ENCODE measurements around the gene CCDC121. TPM values are rescaled to one million over a fixed set of nuclear protein-coding genes. Genes with fewer than 3 reads are reported as not detected.

Gene CCDC121, protein sequence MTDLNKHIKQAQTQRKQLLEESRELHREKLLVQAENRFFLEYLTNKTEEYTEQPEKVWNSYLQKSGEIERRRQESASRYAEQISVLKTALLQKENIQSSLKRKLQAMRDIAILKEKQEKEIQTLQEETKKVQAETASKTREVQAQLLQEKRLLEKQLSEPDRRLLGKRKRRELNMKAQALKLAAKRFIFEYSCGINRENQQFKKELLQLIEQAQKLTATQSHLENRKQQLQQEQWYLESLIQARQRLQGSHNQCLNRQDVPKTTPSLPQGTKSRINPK
- 1 to 10 TPM in 3 of 4 donors, under 1 TPM in 1; 0.54 to 4.8 (median 1.6) TPM for polyA plus RNA-seq
- long read RNA-seq, donor 1, result 0 reads
- long read RNA-seq, donor 2, partial matches to known transcripts, result 0 of 3 reads
- long read RNA-seq, donor 2, other reads (novel, unspliced or antisense), result 0 of 3 reads
- long read RNA-seq, donor 3, partial matches to known transcripts, result 0 of 2 reads
- long read RNA-seq, donor 3, other reads (novel, unspliced or antisense), result 0 of 2 reads
- long read RNA-seq, donor 4, result 0 reads
- long read RNA-seq, donor 5, result 0 reads
- long read RNA-seq, donor 6, partial matches to known transcripts, result 0 of 1 reads
- long read RNA-seq, donor 6, other reads (novel, unspliced or antisense), result 0 of 1 reads
- long read RNA-seq, donor 7, result 0 reads
- long read RNA-seq, donor 8, result 0 reads
- long read RNA-seq, donor 9, result 0 reads
- long read RNA-seq, donor 10, transcript CCDC121-201 (2 exons, 2,342 nt), result major isoform, 6 of 6 reads
- long read RNA-seq, donor 10, partial matches to known transcripts, result 0 of 6 reads
- long read RNA-seq, donor 10, other reads (novel, unspliced or antisense), result 0 of 6 reads

DNA sequence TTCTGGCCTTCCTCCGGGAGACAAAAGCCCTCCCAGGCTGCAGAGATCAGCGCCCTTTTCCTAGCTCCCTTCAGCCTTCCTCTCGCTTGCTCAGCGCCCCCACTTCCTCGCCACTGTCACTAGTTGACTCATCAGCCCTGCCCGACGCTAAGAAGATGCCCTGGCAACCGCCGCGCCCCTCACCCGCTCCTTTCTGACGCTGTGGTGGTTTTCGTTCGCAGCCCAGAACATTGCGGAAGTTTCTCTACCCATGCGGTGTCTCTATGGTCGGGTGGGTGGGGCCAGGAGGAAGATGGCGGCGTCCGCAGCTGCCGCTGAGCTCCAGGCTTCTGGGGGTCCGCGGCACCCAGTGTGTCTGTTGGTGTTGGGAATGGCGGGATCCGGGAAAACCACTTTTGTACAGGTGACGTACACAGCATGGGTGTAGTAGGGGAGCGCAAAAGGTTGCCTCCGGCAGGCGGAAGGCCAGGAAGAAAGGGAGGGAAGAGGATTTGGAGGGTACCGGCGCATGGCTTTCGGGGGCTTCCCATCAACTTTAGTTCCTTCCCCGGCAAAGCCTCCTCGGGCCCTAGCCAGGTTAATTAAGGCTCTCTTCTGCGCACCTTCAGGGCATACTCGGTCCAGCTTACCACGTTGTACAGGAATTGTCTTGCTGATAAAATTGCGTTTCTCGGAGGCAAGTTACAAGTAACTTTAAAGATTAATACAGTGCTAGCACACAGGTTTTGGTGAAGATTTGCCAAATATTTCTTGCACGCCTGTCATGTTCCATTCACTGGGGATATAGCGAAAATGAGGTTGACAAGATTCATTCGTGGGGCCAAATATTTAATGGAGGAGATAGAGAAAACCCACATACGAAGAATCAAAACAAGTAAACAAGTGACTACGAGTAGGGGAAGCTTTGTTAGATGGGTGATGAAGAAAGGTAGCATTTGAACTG lies at the start of gene CCDC121, which contains the start of gene GPN1:
Gene CCDC121 (minus strand): TSS at position 246 of the 943 bp plus-strand sequence. CDS start 1,213 bp downstream, outside the sequence.
Gene GPN1 (plus strand): TSS at position 284 of the 943 bp plus-strand sequence. CDS start 9 bp downstream, at position 293.
- peak within 1 kb of the TSS; percentile 69 to 94 (median 78) for H3K4me3 ChIP-seq (ENCODE audit: low read depth in 1 of 3, low read length in 3 of 3)
- WGBS, 3 donors, result 0 to 1% (median 1%) methylated on average over 43 to 44 of the region's 44 CpGs
- no peak for FAIRE-seq
- peak within 1 kb of the TSS in 2 of 3 donors; percentile 8 to 72 for H3K27ac ChIP-seq (ENCODE audit: low read depth in 1 of 3, low read length in 2 of 3)
- H3K27me3 ChIP-seq (ENCODE audit: control insufficient read depth in 3 of 3, insufficient read depth in 3 of 3, low read length in 3 of 3), result no peaks in the 10 kb centered on the region
- H3K9me3 ChIP-seq (ENCODE audit: control insufficient read depth in 2 of 2, insufficient read depth in 1 of 2, low read depth in 1 of 2, low read length in 1 of 2), result no peaks in the 10 kb centered on the region
- H3K4me1 ChIP-seq (ENCODE audit: control insufficient read depth in 3 of 3, insufficient read depth in 2 of 3, low read depth in 1 of 3, low read length in 2 of 3), result peaks cover 3 to 12% (median 5%) of the 10 kb centered on the region in 3 donors
- H3K36me3 ChIP-seq (ENCODE audit: control insufficient read depth in 3 of 3, insufficient read depth in 2 of 3, low read depth in 1 of 3, low read length in 3 of 3), result peaks cover 2 to 11% (median 5%) of the 10 kb centered on the region in 3 donors
- peak; percentile 91 to 92 for DNase-seq

DNA sequence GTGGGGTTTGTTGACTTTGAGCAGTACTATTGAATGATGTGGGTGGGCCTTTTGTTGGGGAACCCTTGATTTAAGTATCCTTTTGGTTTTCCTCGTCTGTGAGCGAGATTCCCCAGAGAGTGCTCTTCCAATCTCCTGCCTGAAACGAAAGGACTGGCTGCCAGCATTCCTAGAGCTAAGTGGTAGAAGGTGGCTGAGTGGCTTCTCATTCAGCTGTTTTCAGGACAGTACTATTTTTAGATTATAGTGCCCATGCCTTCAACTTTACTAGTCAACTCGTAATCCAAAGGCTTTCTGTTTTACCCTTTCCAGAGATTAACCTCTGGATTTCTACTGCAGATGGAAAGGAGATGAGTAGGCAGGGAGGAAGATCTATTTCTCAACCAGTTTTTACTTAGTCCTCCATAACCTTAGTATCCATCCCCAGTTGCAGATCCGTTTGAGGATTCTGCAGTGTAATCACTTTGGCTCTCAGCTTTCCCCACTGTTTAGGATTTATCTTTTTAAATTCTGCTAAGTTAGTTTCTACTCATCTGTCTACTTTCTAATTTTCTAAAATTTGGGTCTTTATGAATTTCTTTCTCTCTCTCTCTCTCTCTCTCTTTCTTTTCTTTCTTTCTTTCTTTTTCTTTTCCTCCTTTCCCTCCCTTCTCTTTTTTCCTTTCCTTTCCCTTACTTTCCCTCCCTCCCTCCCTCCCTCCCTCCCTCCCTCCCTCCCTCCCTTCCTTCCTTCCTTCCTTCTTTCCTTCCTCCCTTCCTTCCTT lies 44.1 kb upstream of the CCDC121 start:
- FAIRE-seq (no peak), DNase-seq (no peak)
- H3K36me3 ChIP-seq (ENCODE audit: control insufficient read depth in 3 of 3, insufficient read depth in 2 of 3, low read depth in 1 of 3, low read length in 3 of 3), result peaks cover 6 to 28% (median 14%) of the 10 kb centered on the region in 3 donors
- H3K27ac ChIP-seq (ENCODE audit: low read depth in 1 of 3, low read length in 2 of 3), result no peak overlapping the region
- H3K27me3 ChIP-seq (ENCODE audit: control insufficient read depth in 3 of 3, insufficient read depth in 3 of 3, low read length in 3 of 3), result no peaks in the 10 kb centered on the region
- H3K4me3 ChIP-seq (ENCODE audit: low read depth in 1 of 3, low read length in 3 of 3), result no peak overlapping the region
- no peaks in the 10 kb centered on the region for H3K4me1 ChIP-seq (ENCODE audit: control insufficient read depth in 3 of 3, insufficient read depth in 2 of 3, low read depth in 1 of 3, low read length in 2 of 3)
- H3K9me3 ChIP-seq (ENCODE audit: control insufficient read depth in 2 of 2, insufficient read depth in 1 of 2, low read depth in 1 of 2, low read length in 1 of 2), result no peaks in the 10 kb centered on the region
- 84 to 93% (median 85%) methylated on average over 5 of the region's 5 CpGs for WGBS, 3 donors

DNA sequence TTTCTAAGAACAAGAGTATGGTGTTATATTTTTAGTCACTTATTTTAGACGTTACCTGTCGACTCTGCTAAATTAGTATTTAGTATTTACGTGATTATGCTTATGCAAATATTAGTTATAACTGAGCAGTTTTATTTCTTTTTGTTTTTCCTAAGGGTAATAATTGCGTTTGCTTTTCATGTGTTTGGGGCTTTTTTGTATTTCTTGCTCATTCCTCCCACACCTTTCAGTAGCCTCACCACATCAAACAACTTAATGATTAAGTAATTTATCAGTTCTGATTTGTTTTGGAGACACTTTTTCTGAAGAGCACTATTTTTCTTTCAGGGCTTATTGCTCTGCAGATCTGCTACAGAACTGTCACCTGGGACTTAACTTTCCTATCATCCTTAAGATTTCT lies 42.4 kb upstream of the CCDC121 start:
- Histone ChIP-seq H3K9me3 (ENCODE audit: control insufficient read depth in 2 of 2, insufficient read depth in 1 of 2, low read depth in 1 of 2, low read length in 1 of 2) (no peaks in the 10 kb centered on the region), H3K36me3 (ENCODE audit: control insufficient read depth in 3 of 3, insufficient read depth in 2 of 3, low read depth in 1 of 3, low read length in 3 of 3) (peaks cover 3 to 21% (median 10%) of the 10 kb centered on the region in 3 donors), H3K27me3 (ENCODE audit: control insufficient read depth in 3 of 3, insufficient read depth in 3 of 3, low read length in 3 of 3) (no peaks in the 10 kb centered on the region), H3K27ac (ENCODE audit: low read depth in 1 of 3, low read length in 2 of 3) (no peak overlapping the region), H3K4me1 (ENCODE audit: control insufficient read depth in 3 of 3, insufficient read depth in 2 of 3, low read depth in 1 of 3, low read length in 2 of 3) (no peaks in the 10 kb centered on the region), H3K4me3 (ENCODE audit: low read depth in 1 of 3, low read length in 3 of 3) (no peak overlapping the region)
- 85 to 93% (median 90%) methylated on average over 4 of the region's 4 CpGs for WGBS, 3 donors
- FAIRE-seq (no peak), DNase-seq (no peak)

DNA sequence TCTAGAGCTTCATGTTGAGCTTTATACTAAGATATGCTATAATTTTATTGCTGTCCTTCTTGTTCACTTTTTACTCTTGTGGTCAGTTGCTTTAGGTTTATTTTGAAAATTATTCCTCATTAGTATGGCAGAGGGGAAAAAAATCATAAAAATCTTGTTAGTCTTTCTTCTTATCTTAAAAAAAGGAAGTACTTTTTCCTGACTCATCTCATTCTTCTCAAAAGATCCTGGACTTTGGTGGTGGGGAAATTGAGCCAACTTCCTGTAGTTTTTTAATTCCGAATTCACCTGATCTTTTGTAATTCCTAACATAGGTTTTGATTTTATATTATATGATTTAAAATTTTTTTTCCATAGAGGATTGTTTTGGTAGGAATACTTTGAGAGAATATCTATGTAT lies 38.6 kb upstream of the CCDC121 start:
- no peaks in the 10 kb centered on the region for H3K27me3 ChIP-seq (ENCODE audit: control insufficient read depth in 3 of 3, insufficient read depth in 3 of 3, low read length in 3 of 3)
- peaks cover 3 to 18% (median 5%) of the 10 kb centered on the region in 3 donors for H3K36me3 ChIP-seq (ENCODE audit: control insufficient read depth in 3 of 3, insufficient read depth in 2 of 3, low read depth in 1 of 3, low read length in 3 of 3)
- FAIRE-seq (no peak), DNase-seq (no peak)
- WGBS, 3 donors, result 54 to 86% (median 72%) methylated on average over 1 of the region's 1 CpG
- H3K9me3 ChIP-seq (ENCODE audit: control insufficient read depth in 2 of 2, insufficient read depth in 1 of 2, low read depth in 1 of 2, low read length in 1 of 2), result no peaks in the 10 kb centered on the region
- H3K4me3 ChIP-seq (ENCODE audit: low read depth in 1 of 3, low read length in 3 of 3), result no peak overlapping the region
- no peak overlapping the region for H3K27ac ChIP-seq (ENCODE audit: low read depth in 1 of 3, low read length in 2 of 3)
- peaks cover 7 to 10% (median 9%) of the 10 kb centered on the region in 3 donors for H3K4me1 ChIP-seq (ENCODE audit: control insufficient read depth in 3 of 3, insufficient read depth in 2 of 3, low read depth in 1 of 3, low read length in 2 of 3)

DNA sequence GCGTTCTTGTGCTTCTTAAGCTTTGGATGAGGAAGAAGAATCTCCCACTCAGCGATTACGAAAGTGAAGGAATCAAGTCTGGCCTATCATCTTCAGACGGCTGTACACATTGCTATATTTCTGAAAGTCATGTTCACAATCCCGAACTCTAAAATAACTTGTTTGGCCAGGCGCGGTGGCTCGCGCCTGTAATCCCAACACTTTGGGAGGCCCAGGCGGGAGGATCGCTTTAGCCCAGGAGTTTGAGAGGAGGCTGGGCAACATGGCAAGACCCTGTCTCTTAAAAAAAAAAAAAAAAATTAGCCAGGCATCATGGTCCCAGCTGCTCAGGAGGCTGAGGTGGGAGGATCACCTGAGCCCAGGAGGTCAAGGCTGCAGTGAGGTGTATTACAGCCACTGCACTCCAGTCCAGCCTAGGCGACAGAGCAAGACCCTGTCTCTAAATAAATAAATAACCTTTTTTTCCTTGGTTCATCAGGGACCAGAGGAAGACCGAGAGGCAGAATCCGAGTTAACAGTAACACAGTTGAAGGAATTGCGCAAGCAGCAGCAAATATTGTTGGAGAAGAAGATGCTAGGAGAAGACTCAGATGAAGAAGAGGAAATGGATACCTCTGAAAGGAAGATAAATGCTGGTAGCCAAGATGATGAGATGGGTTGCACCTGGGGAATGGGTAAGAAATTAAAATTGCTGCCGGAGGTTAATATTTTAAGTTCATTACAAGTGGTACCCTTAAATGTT lies 36.0 kb upstream of the CCDC121 start:
- no peaks in the 10 kb centered on the region for H3K27me3 ChIP-seq (ENCODE audit: control insufficient read depth in 3 of 3, insufficient read depth in 3 of 3, low read length in 3 of 3)
- H3K27ac ChIP-seq (ENCODE audit: low read depth in 1 of 3, low read length in 2 of 3), result no peak overlapping the region
- FAIRE-seq (no peak), DNase-seq (no peak)
- WGBS, 3 donors, result 81 to 86% (median 85%) methylated on average over 16 of the region's 16 CpGs
- peaks cover 3 to 15% (median 11%) of the 10 kb centered on the region in 3 donors for H3K36me3 ChIP-seq (ENCODE audit: control insufficient read depth in 3 of 3, insufficient read depth in 2 of 3, low read depth in 1 of 3, low read length in 3 of 3)
- no peaks in the 10 kb centered on the region for H3K9me3 ChIP-seq (ENCODE audit: control insufficient read depth in 2 of 2, insufficient read depth in 1 of 2, low read depth in 1 of 2, low read length in 1 of 2)
- H3K4me3 ChIP-seq (ENCODE audit: low read depth in 1 of 3, low read length in 3 of 3), result peak overlapping the region; percentile 73 to 95 (median 91)
- H3K4me1 ChIP-seq (ENCODE audit: control insufficient read depth in 3 of 3, insufficient read depth in 2 of 3, low read depth in 1 of 3, low read length in 2 of 3), result peaks cover 10 to 12% (median 12%) of the 10 kb centered on the region in 3 donors

DNA sequence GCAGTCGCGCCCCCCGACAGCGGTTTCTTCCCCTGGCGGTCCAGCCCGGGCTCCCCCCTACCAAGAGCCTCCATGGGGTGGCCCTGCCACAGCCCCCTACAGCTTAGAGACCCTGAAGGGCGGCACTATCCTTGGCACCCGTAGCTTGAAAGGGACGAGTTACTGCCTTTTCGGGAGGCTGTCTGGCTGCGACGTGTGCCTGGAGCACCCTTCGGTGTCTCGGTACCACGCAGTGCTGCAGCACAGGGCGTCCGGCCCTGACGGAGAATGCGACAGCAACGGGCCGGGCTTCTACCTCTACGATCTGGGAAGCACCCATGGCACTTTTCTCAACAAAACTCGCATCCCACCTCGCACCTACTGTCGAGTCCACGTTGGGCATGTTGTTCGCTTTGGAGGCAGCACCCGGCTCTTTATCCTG lies 35.4 kb upstream of the CCDC121 start:
- DNase-seq, result no peak
- WGBS, 3 donors, result 3 to 4% (median 3%) methylated on average over 24 to 28 of the region's 28 CpGs

More for the DNA sequence above, 35.4 kb upstream of the CCDC121 start:
- Histone ChIP-seq H3K27me3 (ENCODE audit: control insufficient read depth in 3 of 3, insufficient read depth in 3 of 3, low read length in 3 of 3) (no peaks in the 10 kb centered on the region), H3K36me3 (ENCODE audit: control insufficient read depth in 3 of 3, insufficient read depth in 2 of 3, low read depth in 1 of 3, low read length in 3 of 3) (peaks cover 3 to 12% (median 11%) of the 10 kb centered on the region in 3 donors), H3K4me1 (ENCODE audit: control insufficient read depth in 3 of 3, insufficient read depth in 2 of 3, low read depth in 1 of 3, low read length in 2 of 3) (peaks cover 10 to 12% (median 12%) of the 10 kb centered on the region in 3 donors), H3K27ac (ENCODE audit: low read depth in 1 of 3, low read length in 2 of 3) (peak overlapping the region; percentile 74 to 91 (median 83)), H3K4me3 (ENCODE audit: low read depth in 1 of 3, low read length in 3 of 3) (peak overlapping the region; percentile 73 to 95 (median 91)), H3K9me3 (ENCODE audit: control insufficient read depth in 2 of 2, insufficient read depth in 1 of 2, low read depth in 1 of 2, low read length in 1 of 2) (no peaks in the 10 kb centered on the region)
- no peak for FAIRE-seq

All from small intestine (tissue), 16 donors.